ENCODE results near the gene LMNB1.

The LMNB1 gene

GRCh38 chr5:126776499-126777256 is at the start of gene LMNB1 (continued):
- TF ChIP-seq, protein P1, sequence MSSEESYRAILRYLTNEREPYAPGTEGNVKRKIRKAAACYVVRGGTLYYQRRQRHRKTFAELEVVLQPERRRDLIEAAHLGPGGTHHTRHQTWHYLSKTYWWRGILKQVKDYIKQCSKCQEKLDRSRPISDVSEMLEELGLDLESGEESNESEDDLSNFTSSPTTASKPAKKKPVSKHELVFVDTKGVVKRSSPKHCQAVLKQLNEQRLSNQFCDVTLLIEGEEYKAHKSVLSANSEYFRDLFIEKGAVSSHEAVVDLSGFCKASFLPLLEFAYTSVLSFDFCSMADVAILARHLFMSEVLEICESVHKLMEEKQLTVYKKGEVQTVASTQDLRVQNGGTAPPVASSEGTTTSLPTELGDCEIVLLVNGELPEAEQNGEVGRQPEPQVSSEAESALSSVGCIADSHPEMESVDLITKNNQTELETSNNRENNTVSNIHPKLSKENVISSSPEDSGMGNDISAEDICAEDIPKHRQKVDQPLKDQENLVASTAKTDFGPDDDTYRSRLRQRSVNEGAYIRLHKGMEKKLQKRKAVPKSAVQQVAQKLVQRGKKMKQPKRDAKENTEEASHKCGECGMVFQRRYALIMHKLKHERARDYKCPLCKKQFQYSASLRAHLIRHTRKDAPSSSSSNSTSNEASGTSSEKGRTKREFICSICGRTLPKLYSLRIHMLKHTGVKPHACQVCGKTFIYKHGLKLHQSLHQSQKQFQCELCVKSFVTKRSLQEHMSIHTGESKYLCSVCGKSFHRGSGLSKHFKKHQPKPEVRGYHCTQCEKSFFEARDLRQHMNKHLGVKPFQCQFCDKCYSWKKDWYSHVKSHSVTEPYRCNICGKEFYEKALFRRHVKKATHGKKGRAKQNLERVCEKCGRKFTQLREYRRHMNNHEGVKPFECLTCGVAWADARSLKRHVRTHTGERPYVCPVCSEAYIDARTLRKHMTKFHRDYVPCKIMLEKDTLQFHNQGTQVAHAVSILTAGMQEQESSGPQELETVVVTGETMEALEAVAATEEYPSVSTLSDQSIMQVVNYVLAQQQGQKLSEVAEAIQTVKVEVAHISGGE (tag by site-specific recombination; conservative IDR thresholded peaks at IDR 0.05; ENCODE audit: low read depth): peak; percentile 78
- TF ChIP-seq ZNF521 (tag by site-specific recombination; IDR thresholded peaks at IDR 0.05) (no peak), ZNF114 (tag by site-specific recombination; IDR thresholded peaks at IDR 0.05) (no peak), ZSCAN16 (tag by site-specific recombination; IDR thresholded peaks at IDR 0.05) (no peak), KLF9 (tag by site-specific recombination; IDR thresholded peaks at IDR 0.05; ENCODE audit: low read depth) (peak; percentile 60), GLIS1 (tag by site-specific recombination; IDR thresholded peaks at IDR 0.05) (peak; percentile 97), ZNF555 (tag by site-specific recombination; conservative IDR thresholded peaks at IDR 0.05) (no peak), GLIS2 (tag by site-specific recombination; IDR thresholded peaks at IDR 0.05) (peak; percentile 99), ZBTB21 (tag by site-specific recombination; IDR thresholded peaks at IDR 0.05) (peak; percentile 80), KLF1 (tag by site-specific recombination; IDR thresholded peaks at IDR 0.05) (peak; percentile 84), ZFHX2 (tag by site-specific recombination; conservative IDR thresholded peaks at IDR 0.05) (peak; percentile 75), SP7 (tag by site-specific recombination; IDR thresholded peaks at IDR 0.05) (peak; percentile 86), ZNF664 (tag by site-specific recombination; IDR thresholded peaks at IDR 0.05) (no peak), ZNF571 (tag by site-specific recombination; IDR thresholded peaks at IDR 0.05) (no peak), ZNF10 (tag by site-specific recombination; IDR thresholded peaks at IDR 0.05) (no peak; the same call in 1 of the 2 replicates), ZNF544 (tag by site-specific recombination; IDR thresholded peaks at IDR 0.05) (no peak), YY2 (tag by site-specific recombination; IDR thresholded peaks at IDR 0.05) (no peak), ZNF600 (tag by site-specific recombination; IDR thresholded peaks at IDR 0.05) (peak; percentile 76), ZNF341 (tag by site-specific recombination; IDR thresholded peaks at IDR 0.05; ENCODE audit: low read depth) (peak; percentile 61), ZNF239 (tag by site-specific recombination; IDR thresholded peaks at IDR 0.05) (0 out of 2 replicates have a peak, but pooled peaks have one; percentile 24), ZNF501 (tag by site-specific recombination; IDR thresholded peaks at IDR 0.05) (peak; percentile 85), ZNF2 (tag by site-specific recombination; IDR thresholded peaks at IDR 0.05) (peak; percentile 64), ZXDB (tag by site-specific recombination; IDR thresholded peaks at IDR 0.05) (peak; percentile 95), ZNF549 (tag by site-specific recombination; IDR thresholded peaks at IDR 0.05) (no peak), ZNF133 (tag by site-specific recombination; IDR thresholded peaks at IDR 0.05) (no peak), KLF8 (tag by site-specific recombination; IDR thresholded peaks at IDR 0.05) (peak; percentile 94)
- TF ChIP-seq, protein P2, sequence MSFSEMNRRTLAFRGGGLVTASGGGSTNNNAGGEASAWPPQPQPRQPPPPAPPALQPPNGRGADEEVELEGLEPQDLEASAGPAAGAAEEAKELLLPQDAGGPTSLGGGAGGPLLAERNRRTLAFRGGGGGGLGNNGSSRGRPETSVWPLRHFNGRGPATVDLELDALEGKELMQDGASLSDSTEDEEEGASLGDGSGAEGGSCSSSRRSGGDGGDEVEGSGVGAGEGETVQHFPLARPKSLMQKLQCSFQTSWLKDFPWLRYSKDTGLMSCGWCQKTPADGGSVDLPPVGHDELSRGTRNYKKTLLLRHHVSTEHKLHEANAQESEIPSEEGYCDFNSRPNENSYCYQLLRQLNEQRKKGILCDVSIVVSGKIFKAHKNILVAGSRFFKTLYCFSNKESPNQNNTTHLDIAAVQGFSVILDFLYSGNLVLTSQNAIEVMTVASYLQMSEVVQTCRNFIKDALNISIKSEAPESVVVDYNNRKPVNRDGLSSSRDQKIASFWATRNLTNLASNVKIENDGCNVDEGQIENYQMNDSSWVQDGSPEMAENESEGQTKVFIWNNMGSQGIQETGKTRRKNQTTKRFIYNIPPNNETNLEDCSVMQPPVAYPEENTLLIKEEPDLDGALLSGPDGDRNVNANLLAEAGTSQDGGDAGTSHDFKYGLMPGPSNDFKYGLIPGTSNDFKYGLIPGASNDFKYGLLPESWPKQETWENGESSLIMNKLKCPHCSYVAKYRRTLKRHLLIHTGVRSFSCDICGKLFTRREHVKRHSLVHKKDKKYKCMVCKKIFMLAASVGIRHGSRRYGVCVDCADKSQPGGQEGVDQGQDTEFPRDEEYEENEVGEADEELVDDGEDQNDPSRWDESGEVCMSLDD (tag by site-specific recombination; IDR thresholded peaks at IDR 0.05): peak; percentile 95
- TF ChIP-seq, protein P3, sequence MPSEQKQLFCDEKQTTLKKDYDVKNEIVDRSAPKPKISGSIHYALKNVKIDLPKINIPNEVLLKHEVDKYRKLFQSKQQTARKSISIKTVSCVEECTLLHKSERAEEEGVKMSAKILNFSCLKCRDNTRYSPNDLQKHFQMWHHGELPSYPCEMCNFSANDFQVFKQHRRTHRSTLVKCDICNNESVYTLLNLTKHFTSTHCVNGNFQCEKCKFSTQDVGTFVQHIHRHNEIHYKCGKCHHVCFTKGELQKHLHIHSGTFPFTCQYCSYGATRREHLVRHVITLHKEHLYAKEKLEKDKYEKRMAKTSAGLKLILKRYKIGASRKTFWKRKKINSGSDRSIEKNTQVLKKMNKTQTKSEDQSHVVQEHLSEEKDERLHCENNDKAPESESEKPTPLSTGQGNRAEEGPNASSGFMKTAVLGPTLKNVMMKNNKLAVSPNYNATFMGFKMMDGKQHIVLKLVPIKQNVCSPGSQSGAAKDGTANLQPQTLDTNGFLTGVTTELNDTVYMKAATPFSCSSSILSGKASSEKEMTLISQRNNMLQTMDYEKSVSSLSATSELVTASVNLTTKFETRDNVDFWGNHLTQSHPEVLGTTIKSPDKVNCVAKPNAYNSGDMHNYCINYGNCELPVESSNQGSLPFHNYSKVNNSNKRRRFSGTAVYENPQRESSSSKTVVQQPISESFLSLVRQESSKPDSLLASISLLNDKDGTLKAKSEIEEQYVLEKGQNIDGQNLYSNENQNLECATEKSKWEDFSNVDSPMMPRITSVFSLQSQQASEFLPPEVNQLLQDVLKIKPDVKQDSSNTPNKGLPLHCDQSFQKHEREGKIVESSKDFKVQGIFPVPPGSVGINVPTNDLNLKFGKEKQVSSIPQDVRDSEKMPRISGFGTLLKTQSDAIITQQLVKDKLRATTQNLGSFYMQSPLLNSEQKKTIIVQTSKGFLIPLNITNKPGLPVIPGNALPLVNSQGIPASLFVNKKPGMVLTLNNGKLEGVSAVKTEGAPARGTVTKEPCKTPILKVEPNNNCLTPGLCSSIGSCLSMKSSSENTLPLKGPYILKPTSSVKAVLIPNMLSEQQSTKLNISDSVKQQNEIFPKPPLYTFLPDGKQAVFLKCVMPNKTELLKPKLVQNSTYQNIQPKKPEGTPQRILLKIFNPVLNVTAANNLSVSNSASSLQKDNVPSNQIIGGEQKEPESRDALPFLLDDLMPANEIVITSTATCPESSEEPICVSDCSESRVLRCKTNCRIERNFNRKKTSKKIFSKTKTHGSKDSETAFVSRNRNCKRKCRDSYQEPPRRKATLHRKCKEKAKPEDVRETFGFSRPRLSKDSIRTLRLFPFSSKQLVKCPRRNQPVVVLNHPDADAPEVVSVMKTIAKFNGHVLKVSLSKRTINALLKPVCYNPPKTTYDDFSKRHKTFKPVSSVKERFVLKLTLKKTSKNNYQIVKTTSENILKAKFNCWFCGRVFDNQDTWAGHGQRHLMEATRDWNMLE (tag by site-specific recombination; conservative IDR thresholded peaks at IDR 0.05; ENCODE audit: low read depth): peak; percentile 33; the same call in 1 of the 2 replicates
- TF ChIP-seq, protein P4, sequence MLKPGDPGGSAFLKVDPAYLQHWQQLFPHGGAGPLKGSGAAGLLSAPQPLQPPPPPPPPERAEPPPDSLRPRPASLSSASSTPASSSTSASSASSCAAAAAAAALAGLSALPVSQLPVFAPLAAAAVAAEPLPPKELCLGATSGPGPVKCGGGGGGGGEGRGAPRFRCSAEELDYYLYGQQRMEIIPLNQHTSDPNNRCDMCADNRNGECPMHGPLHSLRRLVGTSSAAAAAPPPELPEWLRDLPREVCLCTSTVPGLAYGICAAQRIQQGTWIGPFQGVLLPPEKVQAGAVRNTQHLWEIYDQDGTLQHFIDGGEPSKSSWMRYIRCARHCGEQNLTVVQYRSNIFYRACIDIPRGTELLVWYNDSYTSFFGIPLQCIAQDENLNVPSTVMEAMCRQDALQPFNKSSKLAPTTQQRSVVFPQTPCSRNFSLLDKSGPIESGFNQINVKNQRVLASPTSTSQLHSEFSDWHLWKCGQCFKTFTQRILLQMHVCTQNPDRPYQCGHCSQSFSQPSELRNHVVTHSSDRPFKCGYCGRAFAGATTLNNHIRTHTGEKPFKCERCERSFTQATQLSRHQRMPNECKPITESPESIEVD (tag by site-specific recombination; IDR thresholded peaks at IDR 0.05): 0 out of 2 replicates have a peak, but pooled peaks have one; percentile 39
